Hepatocyte (in vitro differentiated cells): ENCODE data around the gene IQCF2.

Source experiments
- CTCF ChIP-seq: fragments of 200-600 bp; sonication (generic); IDR thresholded peaks from 2 replicates; pipeline ENCODE4 v1.5.1; 2016; ENCODE audit warnings: antibody characterized with exemption, mild to moderate bottlenecking; ENCODE audit not compliant: poor library complexity
- EZH2 ChIP-seq: fragments of 200-600 bp; sonication (generic); IDR thresholded peaks from 2 replicates; pipeline ENCODE4 v1.6.1; 2016; ENCODE audit warnings: antibody characterized with exemption, mild to moderate bottlenecking, borderline replicate concordance

- TF ChIP-seq CTCF (no peak), EZH2 (no peak)
Observed at GRCh38 chr3:51817375-51817774, 44.0 kb upstream of the IQCF2 start.
